SHP77 (cell line): ENCODE measurements around the gene CNOT8.
A peak's percentile ranks its signal among the peaks of the same experiment; 100 is the strongest.
"Not testable (repeated sequence)": the region's sequence is repeated elsewhere in the genome, so short reads cannot be mapped to it uniquely, and the experiment has no call there.

ENCODE experiments used
- DNase-seq, 2 experiments: peaks; one replicate each; lab custom pipeline; 2025; lab: John Stamatoyannopoulos, UW

The CNOT8 gene

GRCh38 chr5:154858297-154858971 lies at the start of gene CNOT8:
Gene CNOT8 (plus strand): TSS chr5:154858627. CDS start chr5:154863279, 4,652 bp downstream.
- DNase-seq: peak; percentile 91 to 96

- DNase-seq: no peak
Measured at GRCh38 chr5:154811239-154811638, 47.2 kb upstream of the CNOT8 start.

- peak; percentile 14 to 44 for DNase-seq
Measured at GRCh38 chr5:154811653-154812465, 46.6 kb upstream of the CNOT8 start.

- no peak for DNase-seq
Measured at GRCh38 chr5:154813158-154813557, 45.3 kb upstream of the CNOT8 start.

- DNase-seq: no peak
Measured at GRCh38 chr5:154813736-154814135, 44.7 kb upstream of the CNOT8 start.

- no peak for DNase-seq
Measured at GRCh38 chr5:154815025-154815424, 43.4 kb upstream of the CNOT8 start.

- no peak for DNase-seq
Measured at GRCh38 chr5:154815684-154816247, 42.7 kb upstream of the CNOT8 start.

GRCh38 chr5:154816891-154817492 lies 41.4 kb upstream of the CNOT8 start:
- DNase-seq: no peak

- no peak for DNase-seq
Measured at GRCh38 chr5:154817815-154818214, 40.6 kb upstream of the CNOT8 start.

- no peak for DNase-seq
Measured at GRCh38 chr5:154818471-154819116, 39.8 kb upstream of the CNOT8 start.

GRCh38 chr5:154819546-154819945 lies 38.9 kb upstream of the CNOT8 start:
- DNase-seq: no peak

- DNase-seq: no peak
Measured at GRCh38 chr5:154820383-154820782, 38.0 kb upstream of the CNOT8 start.

GRCh38 chr5:154822896-154823295 lies 35.5 kb upstream of the CNOT8 start:
- not testable (repeated sequence) for DNase-seq

- no peak for DNase-seq
Measured at GRCh38 chr5:154823605-154824004, 34.8 kb upstream of the CNOT8 start.

- no peak for DNase-seq
Measured at GRCh38 chr5:154824070-154824469, 34.4 kb upstream of the CNOT8 start.

GRCh38 chr5:154829181-154829588 lies 29.2 kb upstream of the CNOT8 start:
- DNase-seq: no peak

GRCh38 chr5:154829589-154830218 lies 28.7 kb upstream of the CNOT8 start:
- peak; percentile 43 to 53 for DNase-seq

GRCh38 chr5:154830219-154830595 lies 28.2 kb upstream of the CNOT8 start:
- peak; percentile 56 to 67 for DNase-seq

- DNase-seq: no peak
Measured at GRCh38 chr5:154830596-154830995, 27.8 kb upstream of the CNOT8 start.

GRCh38 chr5:154831451-154831850 lies 27.0 kb upstream of the CNOT8 start:
- DNase-seq: no peak

GRCh38 chr5:154832804-154833203 lies 25.6 kb upstream of the CNOT8 start:
- not testable (repeated sequence) for DNase-seq

- no peak for DNase-seq
Measured at GRCh38 chr5:154834053-154834452, 24.4 kb upstream of the CNOT8 start.
